OCI-LY7 (cell line): ENCODE measurements around the gene ECE1. TPM values are rescaled to one million over a fixed set of nuclear protein-coding genes. Genes with fewer than 3 reads are reported as not detected.

ENCODE experiments used
- BruUV-seq: library from RNA; stranded (reverse); fragments of 400-500 nt; replicated peaks from 2 replicates; lab custom pipeline; 2021; lab: Mats Ljungman, UMichigan
- CTCF ChIA-PET: fragments of 300-600 bp; sonication (Branson Sonifier 250); formaldehyde crosslinking; loops from one replicate; lab custom pipeline; 2022; ENCODE audit warnings: antibody characterized with exemption; ENCODE audit not compliant: unreplicated experiment; lab: Charles Lee
- POLR2A ChIA-PET: fragments of 300-600 bp; sonication (Branson Sonifier 250); formaldehyde crosslinking; loops from one replicate; lab custom pipeline; 2022; ENCODE audit warnings: antibody characterized with exemption; lab: Charles Lee
- DNase-seq: peaks from one replicate; pipeline ENCODE4 v3.0.0-alpha.2; 2015; ENCODE audit warnings: low spot score
- H2AFZ ChIP-seq: fragments of 200-600 bp; sonication (generic), shearing (Covaris generic); 2 replicates; pipeline ENCODE4 v1.6.1; 2014; ENCODE audit warnings: mild to moderate bottlenecking, antibody characterized with exemption, low read length, moderate library complexity
- H3K27ac ChIP-seq: fragments of 200-600 bp; sonication (generic); 2 replicates; pipeline ENCODE4 v1.5.1; 2014; ENCODE audit warnings: mixed run types, low read depth, mild to moderate bottlenecking, moderate library complexity, low read length, inconsistent platforms; ENCODE audit not compliant: poor library complexity, severe bottlenecking
- H3K36me3 ChIP-seq: fragments of 200-600 bp; sonication (generic); 2 replicates; pipeline ENCODE4 v1.6.1; 2014; ENCODE audit warnings: mild to moderate bottlenecking, antibody characterized with exemption, low read length, moderate library complexity, mixed read lengths; ENCODE audit not compliant: insufficient read depth
- H3K4me1 ChIP-seq: fragments of 200-600 bp; sonication (generic); 2 replicates; pipeline ENCODE4 v1.5.1; 2014; ENCODE audit warnings: mild to moderate bottlenecking, low read length; ENCODE audit not compliant: insufficient read depth, poor library complexity, severe bottlenecking
- H3K4me2 ChIP-seq: fragments of 200-600 bp; sonication (generic); 2 replicates; pipeline ENCODE4 v1.6.1; 2014; ENCODE audit warnings: mild to moderate bottlenecking, low read length
- H3K4me3 ChIP-seq: fragments of 200-600 bp; sonication (generic); 2 replicates; pipeline ENCODE4 v1.5.1; 2014; ENCODE audit warnings: mild to moderate bottlenecking, low read depth, low read length; ENCODE audit not compliant: poor library complexity, severe bottlenecking
- H3K79me2 ChIP-seq: fragments of 200-600 bp; sonication (generic); 2 replicates; pipeline ENCODE4 v1.6.1; 2016; ENCODE audit warnings: low read depth, mild to moderate bottlenecking, low read length, moderate library complexity, mixed read lengths; ENCODE audit not compliant: insufficient read depth
- H3K9me2 ChIP-seq: fragments of 200-600 bp; sonication (generic); 2 replicates; pipeline ENCODE4 v1.6.1; 2016; ENCODE audit warnings: mild to moderate bottlenecking, low read length, mixed read lengths; ENCODE audit not compliant: insufficient read depth
- H3K9me3 ChIP-seq: fragments of 200-600 bp; sonication (generic); 2 replicates; pipeline ENCODE4 v1.6.1; 2014; ENCODE audit warnings: mild to moderate bottlenecking, mixed run types, low read length, mixed read lengths
- H4K20me1 ChIP-seq: fragments of 200-600 bp; sonication (generic); 2 replicates; pipeline ENCODE4 v1.6.1; 2014; ENCODE audit warnings: mild to moderate bottlenecking, antibody characterized with exemption, low read length, moderate library complexity, mixed read lengths; ENCODE audit not compliant: insufficient read depth
- EZH2phosphoT487 ChIP-seq: fragments of 200-600 bp; sonication (generic); IDR thresholded peaks from 2 replicates; pipeline ENCODE4 v1.6.1; 2018; ENCODE audit warnings: low read depth, borderline replicate concordance, mild to moderate bottlenecking, mixed run types, antibody characterized with exemption, low read length, moderate library complexity, mixed read lengths
- intact Hi-C: fragments of 100-400 bp; cut with micrococcal nuclease; formaldehyde crosslinking; loops from one replicate; pipeline ENCODE4 v1.10.0; 2022; ENCODE audit not compliant: unreplicated experiment
- total RNA-seq, 2 experiments: library from RNA; depleted of rRNA in 1 of 2; stranded (reverse); fragments of >200 nt in 1 of 2; shearing (Covaris generic) in 1 of 2; gene quantifications; 2 replicates each; pipeline ENCODE4 v1.2.3, GENCODE V29; 2014 to 2022
- TF ChIP-seq, protein P1 (sequence below): fragments of 200-600 bp; sonication (generic); conservative IDR thresholded peaks from 2 replicates; pipeline ENCODE4 v1.5.1; 2014; ENCODE audit warnings: mild to moderate bottlenecking, antibody characterized with exemption, low read length, moderate library complexity, mixed read lengths

Gene ECE1
- total RNA-seq, 2 experiments from 2014 or later: 20.0 to 32.8 TPM

DNA sequence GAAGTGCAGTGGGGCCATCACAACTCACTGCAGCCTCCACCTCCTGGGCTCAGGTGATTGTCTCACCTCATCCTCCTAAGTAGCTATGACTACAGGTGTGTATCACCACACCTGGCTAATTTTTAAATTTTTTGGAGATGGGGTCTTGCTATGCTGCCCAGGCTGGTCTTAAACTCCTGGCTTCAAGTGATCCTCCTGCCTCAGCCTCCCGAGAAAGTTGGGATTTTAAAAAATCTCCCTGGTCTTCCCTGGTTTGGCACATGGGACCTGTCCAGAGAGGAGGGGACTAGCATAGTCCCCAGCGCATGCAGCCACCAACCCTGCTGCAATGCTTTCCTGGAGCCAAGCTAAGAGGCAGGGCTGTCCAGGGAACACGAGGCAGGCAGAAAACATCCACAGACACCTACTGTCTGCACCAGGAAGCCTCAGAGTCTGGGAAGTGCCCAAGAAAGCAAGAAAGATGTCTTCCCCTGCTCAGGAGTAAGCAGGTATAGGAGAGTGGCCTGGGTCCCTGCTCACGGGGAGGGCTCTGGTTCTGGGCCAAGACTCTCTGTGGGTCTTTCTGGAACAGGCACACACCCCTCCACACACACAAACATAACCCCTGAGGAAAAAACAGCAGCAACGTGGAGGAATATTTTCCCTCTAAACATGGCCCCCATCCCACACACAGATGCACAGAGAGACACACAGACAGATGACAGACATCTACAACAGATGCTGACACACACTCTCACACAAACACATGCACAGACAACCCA lies 30.8 kb downstream of the ECE1 start:
- Histone ChIP-seq H4K20me1 (no peaks in the 10 kb centered on the region), H3K4me2 (no peak overlapping the region), H3K9me3 (no peaks in the 10 kb centered on the region), H3K9me2 (no peaks in the 10 kb centered on the region), H3K4me3 (no peak overlapping the region), H3K79me2 (no peaks in the 10 kb centered on the region), H2AFZ (no peak overlapping the region), H3K27ac (no peak overlapping the region), H3K4me1 (peaks cover 7% of the 10 kb centered on the region), H3K36me3 (no peaks in the 10 kb centered on the region)
- CTCF ChIA-PET: interaction anchor here (0.6 kb wide), 1 partner anchor 18 kb away, joined by 3 read pairs; no protein-coding TSS in a partner anchor
- BruUV-seq: no TSS peak
- POLR2A ChIA-PET: no interaction called here
- no peak for DNase-seq
- TF ChIP-seq EZH2phosphoT487: no peak
- TF ChIP-seq, protein P1, sequence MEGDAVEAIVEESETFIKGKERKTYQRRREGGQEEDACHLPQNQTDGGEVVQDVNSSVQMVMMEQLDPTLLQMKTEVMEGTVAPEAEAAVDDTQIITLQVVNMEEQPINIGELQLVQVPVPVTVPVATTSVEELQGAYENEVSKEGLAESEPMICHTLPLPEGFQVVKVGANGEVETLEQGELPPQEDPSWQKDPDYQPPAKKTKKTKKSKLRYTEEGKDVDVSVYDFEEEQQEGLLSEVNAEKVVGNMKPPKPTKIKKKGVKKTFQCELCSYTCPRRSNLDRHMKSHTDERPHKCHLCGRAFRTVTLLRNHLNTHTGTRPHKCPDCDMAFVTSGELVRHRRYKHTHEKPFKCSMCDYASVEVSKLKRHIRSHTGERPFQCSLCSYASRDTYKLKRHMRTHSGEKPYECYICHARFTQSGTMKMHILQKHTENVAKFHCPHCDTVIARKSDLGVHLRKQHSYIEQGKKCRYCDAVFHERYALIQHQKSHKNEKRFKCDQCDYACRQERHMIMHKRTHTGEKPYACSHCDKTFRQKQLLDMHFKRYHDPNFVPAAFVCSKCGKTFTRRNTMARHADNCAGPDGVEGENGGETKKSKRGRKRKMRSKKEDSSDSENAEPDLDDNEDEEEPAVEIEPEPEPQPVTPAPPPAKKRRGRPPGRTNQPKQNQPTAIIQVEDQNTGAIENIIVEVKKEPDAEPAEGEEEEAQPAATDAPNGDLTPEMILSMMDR: no peak
- intact Hi-C loops: no loop called here

- H3K27ac ChIP-seq: no peak overlapping the region
- TF ChIP-seq, protein P1: no peak
- TF ChIP-seq EZH2phosphoT487: no peak
- H3K4me2 ChIP-seq: no peak overlapping the region
- no TSS peak for BruUV-seq
- intact Hi-C loops: no loop called here
- H3K9me3 ChIP-seq: no peaks in the 10 kb centered on the region
- POLR2A ChIA-PET: interaction anchor here (0.7 kb wide), 1 partner anchor 12 kb away, joined by 3 read pairs; no protein-coding TSS in a partner anchor
- no peak overlapping the region for H3K4me3 ChIP-seq
- no peaks in the 10 kb centered on the region for H4K20me1 ChIP-seq
- H2AFZ ChIP-seq: no peak overlapping the region
- H3K9me2 ChIP-seq: no peaks in the 10 kb centered on the region
- no peak for DNase-seq
- H3K36me3 ChIP-seq: no peaks in the 10 kb centered on the region
- no peaks in the 10 kb centered on the region for H3K79me2 ChIP-seq
- H3K4me1 ChIP-seq: peaks cover 12% of the 10 kb centered on the region
- CTCF ChIA-PET: interaction anchor here (0.6 kb wide), 1 partner anchor 19 kb away, joined by 3 read pairs; no protein-coding TSS in a partner anchor
Measured at GRCh38 chr1:21258331-21259134, 31.7 kb downstream of the ECE1 start.
